CD14-positive monocyte (primary cell): ENCODE measurements around the gene PIP4K2C. TPM values are rescaled to one million over a fixed set of nuclear protein-coding genes. Genes with fewer than 3 reads are reported as not detected.

Experiments
- DNase-seq, 3 donors: peaks; one replicate each; pipeline ENCODE4 v3.0.0-alpha.2; 2011 to 2022
- H2AFZ ChIP-seq: 2 replicates; pipeline ENCODE4 v1.6.0; 2012; ENCODE audit warnings: mild to moderate bottlenecking, low read depth, low read length, inconsistent platforms; ENCODE audit not compliant: insufficient read depth, poor library complexity, severe bottlenecking
- H3K27ac ChIP-seq, 2 donors: 1 replicate in 1 of 2; 2 replicates in 1 of 2; pipeline ENCODE4 v1.5.1; 2012 to 2013; ENCODE audit warnings: low read length in 2 of 2, control low read depth in 1 of 2, inconsistent platforms in 1 of 2, low read depth in 1 of 2, mild to moderate bottlenecking in 1 of 2
- H3K27me3 ChIP-seq, 2 donors: one replicate each; pipeline versions ENCODE4 v1.6.0 to v1.6.1; 2011 to 2013; ENCODE audit warnings: low read length in 2 of 2; ENCODE audit not compliant: control insufficient read depth in 2 of 2, insufficient read depth in 2 of 2
- H3K36me3 ChIP-seq, 2 donors: replicated peaks in 1 of 2; 1 replicate in 1 of 2; 2 replicates in 1 of 2; pipeline versions ENCODE4 v1.5.1 to v1.6.1; 2012 to 2013; ENCODE audit warnings: low read length in 2 of 2, control low read depth in 1 of 2, inconsistent platforms in 1 of 2, mild to moderate bottlenecking in 1 of 2; ENCODE audit not compliant: insufficient read depth in 2 of 2, control insufficient read depth in 1 of 2
- H3K4me1 ChIP-seq, 2 donors: 1 replicate in 1 of 2; 2 replicates in 1 of 2; pipeline versions ENCODE4 v1.5.1 to v1.6.1; 2012 to 2013; ENCODE audit warnings: low read length in 2 of 2, control low read depth in 1 of 2, inconsistent platforms in 1 of 2, mild to moderate bottlenecking in 1 of 2, moderate library complexity in 1 of 2; ENCODE audit not compliant: insufficient read depth in 2 of 2, control insufficient read depth in 1 of 2
- H3K4me2 ChIP-seq: replicated peaks from 2 replicates; pipeline ENCODE3; 2012; ENCODE audit warnings: low read length, moderate library complexity, mild to moderate bottlenecking; ENCODE audit not compliant: poor library complexity, severe bottlenecking; ENCODE audit errors: extremely low read depth
- H3K4me3 ChIP-seq, 3 experiments: fragments of 200-600 bp in 1 of 3; sonication (generic) in 1 of 3; replicated peaks in 1 of 3; 1 replicate in 2 of 3; 2 replicates in 1 of 3; pipeline ENCODE4 v1.5.1; 2011 to 2013; ENCODE audit warnings: low read length in 3 of 3, mild to moderate bottlenecking in 3 of 3, control low read depth in 2 of 3, low read depth in 2 of 3, inconsistent platforms in 1 of 3, moderate library complexity in 1 of 3
- H3K79me2 ChIP-seq: 2 replicates; pipeline ENCODE4 v1.6.0; 2012; ENCODE audit warnings: mild to moderate bottlenecking, control low read depth, inconsistent platforms, low read length, moderate library complexity; ENCODE audit not compliant: insufficient read depth
- H3K9ac ChIP-seq: 2 replicates; pipeline ENCODE4 v1.6.0; 2017; ENCODE audit warnings: low read length, mild to moderate bottlenecking; ENCODE audit not compliant: insufficient read depth, poor library complexity, severe bottlenecking
- H3K9me3 ChIP-seq, 2 donors: replicated peaks in 1 of 2; 1 replicate in 1 of 2; 2 replicates in 1 of 2; pipeline versions ENCODE4 v1.5.1 to v1.6.1; 2012 to 2013; ENCODE audit warnings: low read length in 2 of 2, control low read depth in 1 of 2; ENCODE audit not compliant: control insufficient read depth in 1 of 2, insufficient read depth in 1 of 2
- H4K20me1 ChIP-seq: 2 replicates; pipeline ENCODE4 v1.6.0; 2012; ENCODE audit warnings: mild to moderate bottlenecking, low read length, control low read depth, moderate library complexity; ENCODE audit not compliant: insufficient read depth
- H3K27ac Mint-ChIP-seq, 7 donors: one replicate each; pipeline ENCODE4 v1.8.0; 2020; ENCODE audit warnings: mild to moderate bottlenecking in 7 of 7, mixed read lengths in 7 of 7, moderate library complexity in 6 of 7, inconsistent platforms in 2 of 7
- H3K27me3 Mint-ChIP-seq, 3 donors: one replicate each; pipeline ENCODE4 v1.8.0; 2021 to 2022; ENCODE audit warnings: low read depth in 3 of 3, mild to moderate bottlenecking in 3 of 3, mixed read lengths in 3 of 3, moderate library complexity in 3 of 3, inconsistent platforms in 1 of 3
- H3K36me3 Mint-ChIP-seq, 2 donors: one replicate each; pipeline ENCODE4 v1.8.0; 2020; ENCODE audit warnings: mixed read lengths in 2 of 2, inconsistent platforms in 1 of 2, mild to moderate bottlenecking in 1 of 2
- H3K4me1 Mint-ChIP-seq: one replicate; pipeline ENCODE4 v1.8.0; 2020; ENCODE audit warnings: mild to moderate bottlenecking, mixed read lengths
- H3K4me3 Mint-ChIP-seq, 2 donors: one replicate each; pipeline ENCODE4 v1.8.0; 2020; ENCODE audit warnings: mild to moderate bottlenecking in 2 of 2, mixed read lengths in 2 of 2, moderate library complexity in 1 of 2
- H3K9me3 Mint-ChIP-seq, 7 donors: one replicate each; pipeline ENCODE4 v1.8.0; 2020 to 2022; ENCODE audit warnings: mixed read lengths in 7 of 7, mild to moderate bottlenecking in 6 of 7, moderate library complexity in 6 of 7, inconsistent platforms in 2 of 7
- WGBS: methylation state at CpG from one replicate; pipeline ENCODE4 v1.1.5; 2013; ENCODE audit warnings: missing lambda C conversion rate; ENCODE audit not compliant: insufficient coverage; 5-methylcytosine and 5-hydroxymethylcytosine counted together
- intact Hi-C, 2 donors: fragments of 100-400 bp; cut with micrococcal nuclease; formaldehyde crosslinking; loops; one replicate each; pipeline versions ENCODE4 v1.15.0 to v1.15.1; 2023
- polyA plus RNA-seq, 3 donors: library from polyadenylated mRNA; depleted of rRNA in 1 of 3; unstranded in 2 of 3; stranded (reverse) in 1 of 3; fragments of 300-500 nt in 2 of 3; fragments of >200 nt in 1 of 3; fragmentation: Illumina TruSeq in 2 of 3; gene quantifications; 1 replicate in 2 of 3; 2 replicates in 1 of 3; pipeline ENCODE4 v1.2.3, GENCODE V29; 2012 to 2021
- TF ChIP-seq, protein P1 (sequence below): fragments of 200-600 bp; IDR thresholded peaks from one replicate; pipeline ENCODE4 v1.8.0; 2022; ENCODE audit warnings: antibody characterized with exemption, mild to moderate bottlenecking

Gene PIP4K2C
- polyA plus RNA-seq, 3 donors, result 12.3 to 18.6 (median 16.9) TPM

DNA sequence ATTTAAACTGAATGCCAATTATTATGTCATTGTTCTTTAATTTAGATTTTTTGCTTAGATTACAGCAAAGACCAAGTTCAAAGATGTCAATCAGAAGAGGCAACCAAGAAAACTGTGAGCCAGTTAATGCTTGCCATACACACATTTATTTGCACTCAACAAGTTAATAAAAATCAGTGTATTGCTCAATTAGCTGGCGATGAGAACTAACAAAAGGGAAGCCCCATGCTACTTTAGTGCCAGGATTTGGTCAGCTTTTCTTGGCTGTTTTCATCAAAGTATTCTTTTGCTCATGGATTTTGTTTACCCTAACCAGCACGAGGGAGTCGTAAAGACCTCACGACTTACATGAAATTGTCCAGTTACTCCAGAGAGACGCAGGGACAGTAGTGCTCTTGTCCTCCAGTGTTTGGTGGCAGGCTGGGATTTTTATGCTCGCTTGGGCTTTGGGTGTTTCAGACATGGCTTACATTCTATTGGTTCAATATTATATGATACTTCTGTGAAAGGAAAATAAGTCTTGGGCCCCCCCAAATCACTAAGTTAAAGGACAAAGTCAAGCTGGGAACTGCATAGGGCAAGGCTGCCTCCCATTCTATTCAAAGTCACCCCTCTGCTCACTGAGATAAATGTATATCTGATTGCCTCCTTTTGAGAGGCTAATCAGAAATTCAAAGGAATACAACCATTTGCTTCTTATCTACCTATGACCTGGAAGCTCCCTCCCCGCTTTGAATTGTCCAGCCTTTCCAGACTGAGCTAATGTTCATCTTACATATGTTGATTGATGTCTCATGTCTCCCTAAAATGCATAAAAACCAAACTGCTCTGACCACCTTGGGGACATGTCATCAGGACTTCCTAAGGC lies 49.4 kb downstream of the PIP4K2C start:
- no peak overlapping the region for H3K27ac Mint-ChIP-seq
- WGBS, result 78% methylated on average over 5 of the region's 7 CpGs
- H3K36me3 Mint-ChIP-seq, result no peaks in the 10 kb centered on the region

DNA sequence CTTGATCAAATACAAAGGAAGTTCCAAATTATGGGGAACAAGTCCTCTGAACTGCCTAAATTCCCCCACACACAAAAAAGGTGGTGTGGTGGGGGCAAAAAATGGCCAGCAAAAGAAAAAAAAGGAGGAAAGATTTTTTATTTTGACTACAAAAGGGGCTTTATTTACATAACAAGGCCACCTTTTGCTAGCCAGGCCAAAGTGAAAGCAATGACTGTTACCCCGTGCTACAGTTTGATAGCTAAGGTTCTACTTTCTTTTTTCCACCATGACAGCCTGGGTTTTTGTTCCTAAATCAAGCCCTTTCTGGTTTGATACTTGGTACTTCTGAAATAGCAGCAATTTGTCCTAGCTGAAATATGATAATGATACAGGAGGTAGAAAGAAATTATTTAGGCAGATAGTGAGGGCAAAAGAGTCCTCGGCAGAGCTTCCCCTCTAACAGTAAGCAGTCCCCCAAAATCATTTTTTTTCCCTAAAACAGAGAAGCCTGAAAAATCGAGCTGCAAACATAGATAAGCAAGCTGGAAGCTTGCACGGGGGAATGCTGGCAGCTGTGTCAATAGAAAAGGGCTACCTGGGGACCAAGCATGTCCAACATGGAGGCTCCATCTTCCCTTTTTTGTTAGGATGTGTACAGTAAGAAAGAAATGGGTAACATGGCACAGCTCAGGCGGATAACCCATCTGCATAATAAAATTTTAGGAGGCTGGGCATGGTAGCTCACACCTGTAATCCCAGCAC lies 50.9 kb downstream of the PIP4K2C start:
- intact Hi-C loops, result no loop called here

More for the DNA sequence above, 49.4 kb downstream of the PIP4K2C start:
- H3K4me1 ChIP-seq, result no peaks in the 10 kb centered on the region
- Mint-ChIP-seq H3K4me1 (no peaks in the 10 kb centered on the region), H3K4me3 (no peak overlapping the region), H3K27me3 (peaks cover 26 to 33% (median 29%) of the 10 kb centered on the region in 3 donors), H3K9me3 (peaks cover 2 to 18% (median 17%) of the 10 kb centered on the region in 7 donors)
- intact Hi-C loops, result no loop called here
- DNase-seq, result no peak
- TF ChIP-seq, protein P1, sequence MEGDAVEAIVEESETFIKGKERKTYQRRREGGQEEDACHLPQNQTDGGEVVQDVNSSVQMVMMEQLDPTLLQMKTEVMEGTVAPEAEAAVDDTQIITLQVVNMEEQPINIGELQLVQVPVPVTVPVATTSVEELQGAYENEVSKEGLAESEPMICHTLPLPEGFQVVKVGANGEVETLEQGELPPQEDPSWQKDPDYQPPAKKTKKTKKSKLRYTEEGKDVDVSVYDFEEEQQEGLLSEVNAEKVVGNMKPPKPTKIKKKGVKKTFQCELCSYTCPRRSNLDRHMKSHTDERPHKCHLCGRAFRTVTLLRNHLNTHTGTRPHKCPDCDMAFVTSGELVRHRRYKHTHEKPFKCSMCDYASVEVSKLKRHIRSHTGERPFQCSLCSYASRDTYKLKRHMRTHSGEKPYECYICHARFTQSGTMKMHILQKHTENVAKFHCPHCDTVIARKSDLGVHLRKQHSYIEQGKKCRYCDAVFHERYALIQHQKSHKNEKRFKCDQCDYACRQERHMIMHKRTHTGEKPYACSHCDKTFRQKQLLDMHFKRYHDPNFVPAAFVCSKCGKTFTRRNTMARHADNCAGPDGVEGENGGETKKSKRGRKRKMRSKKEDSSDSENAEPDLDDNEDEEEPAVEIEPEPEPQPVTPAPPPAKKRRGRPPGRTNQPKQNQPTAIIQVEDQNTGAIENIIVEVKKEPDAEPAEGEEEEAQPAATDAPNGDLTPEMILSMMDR, result no peak
- H2AFZ ChIP-seq, result no peak overlapping the region
- H3K79me2 ChIP-seq, result no peaks in the 10 kb centered on the region
- no peak overlapping the region for H3K4me3 ChIP-seq
- peaks cover 3 to 29% of the 10 kb centered on the region in 2 donors for H3K27me3 ChIP-seq
- H4K20me1 ChIP-seq, result no peaks in the 10 kb centered on the region
- peaks cover 7 to 9% of the 10 kb centered on the region in 2 donors for H3K9me3 ChIP-seq
- H3K9ac ChIP-seq, result no peak overlapping the region
- H3K36me3 ChIP-seq, result no peaks in the 10 kb centered on the region
- H3K4me2 ChIP-seq, result no peak overlapping the region
- no peak overlapping the region for H3K27ac ChIP-seq

More for the DNA sequence above, 50.9 kb downstream of the PIP4K2C start:
- Histone ChIP-seq H3K4me2 (no peak overlapping the region), H3K27ac (no peak overlapping the region), H3K9me3 (peaks cover 14 to 19% of the 10 kb centered on the region in 2 donors), H2AFZ (no peak overlapping the region), H4K20me1 (no peaks in the 10 kb centered on the region), H3K9ac (no peak overlapping the region), H3K27me3 (peaks cover 3 to 23% of the 10 kb centered on the region in 2 donors), H3K4me3 (no peak overlapping the region), H3K79me2 (no peaks in the 10 kb centered on the region), H3K36me3 (no peaks in the 10 kb centered on the region), H3K4me1 (no peaks in the 10 kb centered on the region)
- Mint-ChIP-seq H3K27ac (no peak overlapping the region), H3K27me3 (peaks cover 23 to 33% (median 27%) of the 10 kb centered on the region in 3 donors), H3K36me3 (no peaks in the 10 kb centered on the region), H3K4me3 (peak overlapping the region in 1 of 2 donors; percentile 21), H3K9me3 (peaks cover 2 to 30% (median 26%) of the 10 kb centered on the region in 7 donors), H3K4me1 (no peaks in the 10 kb centered on the region)
- no peak for DNase-seq
- TF ChIP-seq, protein P1, result no peak
- WGBS, result 49% methylated on average over 2 of the region's 5 CpGs
